Measurements from ENCODE around the gene SELENOT. TPM values are rescaled to one million over a fixed set of nuclear protein-coding genes. Genes with fewer than 3 reads are reported as not detected.
A peak's percentile ranks its signal among the peaks of the same experiment; 100 is the strongest.

SELENOT gene
- total RNA-seq, 2 experiments from 2014 or later, result 110 to 115 TPM

DNA sequence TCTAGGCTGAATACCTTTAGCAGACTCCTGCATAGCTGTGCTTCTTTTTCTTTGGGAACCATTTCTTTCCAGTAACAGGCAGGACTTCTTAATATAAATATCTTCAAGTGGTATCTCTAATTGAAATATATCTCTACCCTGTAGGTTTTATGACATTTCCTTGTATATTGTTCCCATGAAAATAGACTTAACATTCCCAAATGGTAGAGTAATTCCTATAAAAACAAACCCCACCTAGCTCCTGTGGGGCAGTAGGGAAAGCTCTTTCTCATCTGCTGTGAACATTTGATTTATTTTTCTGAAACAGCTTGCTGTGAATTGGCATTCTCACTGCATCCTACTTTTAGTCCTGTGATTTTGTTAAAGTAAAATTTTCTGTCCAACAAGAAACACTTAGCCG lies 20.8 kb downstream of the SELENOT start:
- H3K4me1 ChIP-seq (ENCODE audit: insufficient read depth, low read length), result peaks cover 2% of the 10 kb centered on the region
- no peak overlapping the region for H3K4me3 ChIP-seq (ENCODE audit: low read length)
- H3K36me3 ChIP-seq (ENCODE audit: insufficient read depth, low read length), result peaks cover 52% of the 10 kb centered on the region
- H3K4me1 Mint-ChIP-seq (ENCODE audit: low read depth), result peaks cover 52% of the 10 kb centered on the region
- CTCF ChIA-PET, result no interaction called here
- no peaks in the 10 kb centered on the region for H3K9me3 ChIP-seq (ENCODE audit: control insufficient read depth in 1 of 2, insufficient read depth in 1 of 2, low read length in 2 of 2)
- POLR2A ChIA-PET, result interaction anchor here (1.0 kb wide), 1 partner anchor 21 kb away, joined by 3 read pairs; the partner anchor contains the start of gene SELENOT
- ATAC-seq (ENCODE audit: poor library complexity), result no peak
- no peak overlapping the region for H3K4me3 Mint-ChIP-seq
- H3K27me3 ChIP-seq (ENCODE audit: control insufficient read depth in 1 of 2, insufficient read depth in 2 of 2, low read length in 2 of 2), result no peaks in the 10 kb centered on the region
- H3K27ac Mint-ChIP-seq, result peak overlapping the region; percentile 72
- H3K27me3 Mint-ChIP-seq, result no peaks in the 10 kb centered on the region
- H3K27ac ChIP-seq (ENCODE audit: low read depth in 1 of 2, low read length in 2 of 2), result no peak overlapping the region
- no peak for DNase-seq
- TF ChIP-seq, protein P1, sequence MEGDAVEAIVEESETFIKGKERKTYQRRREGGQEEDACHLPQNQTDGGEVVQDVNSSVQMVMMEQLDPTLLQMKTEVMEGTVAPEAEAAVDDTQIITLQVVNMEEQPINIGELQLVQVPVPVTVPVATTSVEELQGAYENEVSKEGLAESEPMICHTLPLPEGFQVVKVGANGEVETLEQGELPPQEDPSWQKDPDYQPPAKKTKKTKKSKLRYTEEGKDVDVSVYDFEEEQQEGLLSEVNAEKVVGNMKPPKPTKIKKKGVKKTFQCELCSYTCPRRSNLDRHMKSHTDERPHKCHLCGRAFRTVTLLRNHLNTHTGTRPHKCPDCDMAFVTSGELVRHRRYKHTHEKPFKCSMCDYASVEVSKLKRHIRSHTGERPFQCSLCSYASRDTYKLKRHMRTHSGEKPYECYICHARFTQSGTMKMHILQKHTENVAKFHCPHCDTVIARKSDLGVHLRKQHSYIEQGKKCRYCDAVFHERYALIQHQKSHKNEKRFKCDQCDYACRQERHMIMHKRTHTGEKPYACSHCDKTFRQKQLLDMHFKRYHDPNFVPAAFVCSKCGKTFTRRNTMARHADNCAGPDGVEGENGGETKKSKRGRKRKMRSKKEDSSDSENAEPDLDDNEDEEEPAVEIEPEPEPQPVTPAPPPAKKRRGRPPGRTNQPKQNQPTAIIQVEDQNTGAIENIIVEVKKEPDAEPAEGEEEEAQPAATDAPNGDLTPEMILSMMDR (IDR thresholded peaks at IDR 0.05), result no peak
- intact Hi-C loops (cut with DNase I, micrococcal nuclease), result no loop called here
- H3K36me3 Mint-ChIP-seq (ENCODE audit: low read depth), result peaks cover 83% of the 10 kb centered on the region
- H3K9me3 Mint-ChIP-seq, result no peaks in the 10 kb centered on the region

DNA sequence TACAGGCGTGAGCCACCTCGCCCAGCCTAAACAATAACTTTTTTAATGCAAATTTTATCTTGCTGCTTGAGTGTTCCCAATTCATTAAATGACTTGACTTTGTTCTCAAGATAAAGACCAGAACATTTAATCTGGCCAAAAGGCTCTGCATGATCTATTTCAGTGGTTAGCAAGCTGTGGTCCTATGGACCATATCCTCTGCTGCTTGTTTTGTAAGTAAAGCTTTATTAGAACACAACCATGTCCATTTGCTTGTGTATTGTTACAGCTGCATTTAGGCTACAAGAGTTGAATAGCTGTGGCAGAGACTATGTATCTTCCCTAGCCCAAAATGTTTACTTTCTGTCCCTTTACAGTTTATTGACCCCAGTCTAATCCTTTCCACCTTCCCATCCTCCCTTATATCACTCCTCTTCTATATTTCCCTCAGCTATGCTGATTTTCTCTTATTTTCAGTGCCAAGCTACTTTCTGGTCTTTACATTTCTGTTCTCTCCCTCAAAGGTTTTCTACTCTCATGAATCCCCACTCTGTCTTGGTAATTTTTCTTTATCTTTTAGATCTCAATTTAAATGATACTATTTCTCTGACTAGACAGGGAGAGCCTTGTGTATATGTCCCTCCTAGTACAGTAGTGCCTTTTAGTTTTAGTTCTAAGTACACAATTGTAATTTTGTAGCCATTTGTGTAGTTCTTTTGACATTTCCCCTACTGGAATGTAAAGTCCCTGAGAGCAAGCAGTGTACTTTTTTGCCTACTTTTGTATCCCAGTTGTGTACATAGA lies 23.2 kb downstream of the SELENOT start:
- ChIA-PET CTCF (no interaction called here), POLR2A (no interaction called here)
- no peaks in the 10 kb centered on the region for H3K27me3 Mint-ChIP-seq
- TF ChIP-seq, protein P1 (IDR thresholded peaks at IDR 0.05), result no peak
- intact Hi-C loops (cut with DNase I, micrococcal nuclease), result no loop called here
- no peak overlapping the region for H3K27ac ChIP-seq (ENCODE audit: low read depth in 1 of 2, low read length in 2 of 2)
- no peak for DNase-seq
- peaks cover 83% of the 10 kb centered on the region for H3K36me3 Mint-ChIP-seq (ENCODE audit: low read depth)
- H3K9me3 ChIP-seq (ENCODE audit: control insufficient read depth in 1 of 2, insufficient read depth in 1 of 2, low read length in 2 of 2), result no peaks in the 10 kb centered on the region
- H3K27me3 ChIP-seq (ENCODE audit: control insufficient read depth in 1 of 2, insufficient read depth in 2 of 2, low read length in 2 of 2), result no peaks in the 10 kb centered on the region
- H3K9me3 Mint-ChIP-seq, result no peaks in the 10 kb centered on the region
- no peak overlapping the region for H3K4me3 Mint-ChIP-seq
- peaks cover 31% of the 10 kb centered on the region for H3K4me1 Mint-ChIP-seq (ENCODE audit: low read depth)
- H3K4me1 ChIP-seq (ENCODE audit: insufficient read depth, low read length), result no peaks in the 10 kb centered on the region
- no peak overlapping the region for H3K27ac Mint-ChIP-seq
- no peak overlapping the region for H3K4me3 ChIP-seq (ENCODE audit: low read length)
- no peak for ATAC-seq (ENCODE audit: poor library complexity)
- H3K36me3 ChIP-seq (ENCODE audit: insufficient read depth, low read length), result peaks cover 61% of the 10 kb centered on the region

DNA sequence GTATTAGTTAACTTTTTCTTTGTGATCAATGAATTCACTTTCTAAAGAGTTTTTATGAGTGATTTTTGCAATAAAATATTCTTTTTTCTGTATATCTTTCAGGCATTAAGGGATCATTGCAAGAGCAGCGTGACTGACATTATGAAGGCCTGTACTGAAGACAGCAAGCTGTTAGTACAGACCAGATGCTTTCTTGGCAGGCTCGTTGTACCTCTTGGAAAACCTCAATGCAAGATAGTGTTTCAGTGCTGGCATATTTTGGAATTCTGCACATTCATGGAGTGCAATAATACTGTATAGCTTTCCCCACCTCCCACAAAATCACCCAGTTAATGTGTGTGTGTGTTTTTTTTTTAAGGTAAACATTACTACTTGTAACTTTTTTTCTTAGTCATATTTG lies 24.4 kb downstream of the SELENOT start:
- ChIA-PET CTCF (no interaction called here), POLR2A (interaction anchor here (0.7 kb wide), 1 partner anchor 25 kb away, joined by 3 read pairs; the partner anchor contains the start of gene SELENOT)
- Mint-ChIP-seq H3K27me3 (no peaks in the 10 kb centered on the region), H3K9me3 (no peaks in the 10 kb centered on the region), H3K4me3 (no peak overlapping the region), H3K4me1 (ENCODE audit: low read depth) (peaks cover 23% of the 10 kb centered on the region), H3K36me3 (ENCODE audit: low read depth) (peaks cover 77% of the 10 kb centered on the region), H3K27ac (no peak overlapping the region)
- Histone ChIP-seq H3K9me3 (ENCODE audit: control insufficient read depth in 1 of 2, insufficient read depth in 1 of 2, low read length in 2 of 2) (no peaks in the 10 kb centered on the region), H3K36me3 (ENCODE audit: insufficient read depth, low read length) (peaks cover 64% of the 10 kb centered on the region), H3K4me1 (ENCODE audit: insufficient read depth, low read length) (no peaks in the 10 kb centered on the region), H3K27me3 (ENCODE audit: control insufficient read depth in 1 of 2, insufficient read depth in 2 of 2, low read length in 2 of 2) (no peaks in the 10 kb centered on the region), H3K4me3 (ENCODE audit: low read length) (no peak overlapping the region), H3K27ac (ENCODE audit: low read depth in 1 of 2, low read length in 2 of 2) (no peak overlapping the region)
- intact Hi-C loops (cut with DNase I, micrococcal nuclease), result no loop called here
- ATAC-seq (ENCODE audit: poor library complexity) (no peak), DNase-seq (no peak)
- TF ChIP-seq, protein P1 (IDR thresholded peaks at IDR 0.05), result no peak

Data from CD4-positive, alpha-beta T cell (primary cell).